ENCODE data around the gene TOMM7.

DNA sequence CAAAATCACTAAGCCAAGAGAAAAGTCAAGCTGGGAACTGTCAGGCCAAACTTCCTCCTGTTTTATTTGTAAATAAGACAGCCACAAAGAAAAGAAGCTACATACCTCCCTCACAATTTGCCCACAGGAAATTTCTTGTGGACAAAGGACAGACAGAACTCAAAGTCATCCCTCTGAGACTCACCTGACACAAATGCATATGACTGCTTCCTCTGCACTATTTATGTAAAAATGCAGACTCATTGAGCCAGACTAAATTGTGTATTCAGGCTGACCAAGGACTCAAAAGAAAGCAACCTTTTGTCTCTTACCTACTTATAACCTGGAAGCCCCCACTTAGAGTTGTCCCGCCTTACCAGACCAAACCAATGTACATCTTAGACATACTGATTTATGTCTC lies 11.8 kb downstream of the TOMM7 start:
- no peak for TF ChIP-seq POLR2AphosphoS5 (IDR thresholded peaks at IDR 0.05)
- TF ChIP-seq POLR2A (IDR thresholded peaks at IDR 0.05) = no peak
- no peak for TF ChIP-seq EP300 (IDR thresholded peaks at IDR 0.05)
- TF ChIP-seq, protein P1, sequence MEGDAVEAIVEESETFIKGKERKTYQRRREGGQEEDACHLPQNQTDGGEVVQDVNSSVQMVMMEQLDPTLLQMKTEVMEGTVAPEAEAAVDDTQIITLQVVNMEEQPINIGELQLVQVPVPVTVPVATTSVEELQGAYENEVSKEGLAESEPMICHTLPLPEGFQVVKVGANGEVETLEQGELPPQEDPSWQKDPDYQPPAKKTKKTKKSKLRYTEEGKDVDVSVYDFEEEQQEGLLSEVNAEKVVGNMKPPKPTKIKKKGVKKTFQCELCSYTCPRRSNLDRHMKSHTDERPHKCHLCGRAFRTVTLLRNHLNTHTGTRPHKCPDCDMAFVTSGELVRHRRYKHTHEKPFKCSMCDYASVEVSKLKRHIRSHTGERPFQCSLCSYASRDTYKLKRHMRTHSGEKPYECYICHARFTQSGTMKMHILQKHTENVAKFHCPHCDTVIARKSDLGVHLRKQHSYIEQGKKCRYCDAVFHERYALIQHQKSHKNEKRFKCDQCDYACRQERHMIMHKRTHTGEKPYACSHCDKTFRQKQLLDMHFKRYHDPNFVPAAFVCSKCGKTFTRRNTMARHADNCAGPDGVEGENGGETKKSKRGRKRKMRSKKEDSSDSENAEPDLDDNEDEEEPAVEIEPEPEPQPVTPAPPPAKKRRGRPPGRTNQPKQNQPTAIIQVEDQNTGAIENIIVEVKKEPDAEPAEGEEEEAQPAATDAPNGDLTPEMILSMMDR (IDR thresholded peaks at IDR 0.05) = no peak

Measured in stomach (tissue), 4 donors.